Measurements from ENCODE around the gene KLF16.

KLF16 gene

DNA sequence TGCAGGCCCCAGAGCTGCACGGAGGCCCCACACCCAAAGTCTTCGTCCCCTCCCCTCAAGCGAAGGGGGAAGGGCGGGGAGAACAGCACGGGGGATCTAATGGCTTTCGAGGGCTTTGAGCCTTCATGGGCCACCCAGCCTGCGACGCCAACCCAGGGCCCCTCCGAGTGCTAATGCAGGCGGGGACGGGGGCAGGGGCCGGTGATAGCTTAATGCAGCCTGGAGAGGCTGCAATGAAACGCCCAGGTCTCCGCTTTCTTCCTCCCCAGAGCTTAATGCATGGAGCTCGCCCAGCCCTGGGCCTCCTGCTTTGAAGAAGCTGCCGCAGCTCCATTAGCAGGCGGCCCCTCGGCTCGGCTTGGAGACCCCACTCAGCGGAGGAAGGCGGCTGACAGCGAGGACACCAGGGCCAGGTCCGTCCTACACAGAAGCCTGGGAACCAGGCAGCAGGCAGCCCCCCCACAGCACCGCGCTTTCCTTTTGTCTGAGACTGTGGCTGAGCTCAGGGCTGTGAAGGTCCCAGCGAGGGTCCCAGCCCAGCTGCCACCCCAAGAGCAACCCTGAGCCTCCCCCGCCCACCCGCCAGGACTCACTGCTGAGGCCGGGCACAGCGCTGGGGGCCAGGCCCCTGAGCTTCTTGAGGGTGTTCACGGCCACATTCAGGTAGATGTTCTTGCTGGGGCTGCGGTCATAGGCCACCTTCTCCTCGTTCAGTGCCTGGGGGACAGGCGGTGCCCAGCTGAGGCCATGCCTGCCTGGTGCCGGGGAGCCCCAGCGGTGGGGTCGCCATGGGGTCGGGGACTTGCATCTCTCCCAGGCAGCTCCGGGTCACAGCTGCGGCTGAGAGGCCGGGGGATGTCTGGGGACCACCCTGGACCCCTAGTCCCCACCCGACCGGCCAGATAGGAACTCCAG is 43.8 kb downstream of the KLF16 start:
- TF ChIP-seq CTCF (IDR thresholded peaks at IDR 0.05; ENCODE audit: low read depth, low read length) = no peak
- H3K4me3 ChIP-seq (ENCODE audit: low read depth, low read length) = no peak overlapping the region

DNA sequence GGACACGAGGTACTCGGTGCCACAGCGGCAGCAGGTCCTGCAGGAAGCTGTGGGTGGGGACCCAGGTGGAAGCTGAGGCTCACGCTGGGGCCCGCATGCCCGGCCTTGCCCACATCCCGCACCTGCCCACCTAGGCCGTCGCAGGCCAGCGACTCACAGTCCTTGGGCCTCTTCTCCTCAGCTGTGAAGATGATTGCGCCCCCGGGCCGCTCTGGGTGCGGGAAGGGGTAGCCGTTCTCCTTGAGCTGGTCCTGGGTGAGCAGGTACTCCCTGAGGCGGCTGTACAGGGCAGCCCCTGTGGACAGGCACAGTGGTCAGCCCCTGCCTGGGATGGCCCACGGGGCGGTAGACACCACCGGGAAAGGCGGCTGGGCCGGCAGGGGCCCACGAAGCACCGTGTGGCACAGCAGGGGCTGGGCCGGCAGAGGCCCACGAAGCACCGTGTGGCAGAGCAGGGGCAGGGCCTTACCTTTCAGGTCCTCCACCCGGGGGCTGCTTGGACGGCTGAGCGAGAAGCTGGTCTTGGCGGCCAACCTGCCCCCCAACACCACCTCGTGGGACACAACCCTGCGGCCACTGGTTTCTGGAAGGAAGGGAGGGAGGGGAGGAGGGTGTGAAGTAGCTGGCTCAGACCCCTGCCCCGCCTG is 44.7 kb downstream of the KLF16 start:
- TF ChIP-seq CTCF (IDR thresholded peaks at IDR 0.05; ENCODE audit: low read depth, low read length) = no peak
- no peak overlapping the region for H3K4me3 ChIP-seq (ENCODE audit: low read depth, low read length)

- H3K4me3 ChIP-seq (ENCODE audit: low read depth, low read length) = no peak overlapping the region
- no peak for TF ChIP-seq CTCF (IDR thresholded peaks at IDR 0.05; ENCODE audit: low read depth, low read length)
Observed at GRCh38 chr19:1817553-1818179, 45.7 kb downstream of the KLF16 start.

- no peak overlapping the region for H3K4me3 ChIP-seq (ENCODE audit: low read depth, low read length)
- no peak for TF ChIP-seq CTCF (IDR thresholded peaks at IDR 0.05; ENCODE audit: low read depth, low read length)
Observed at GRCh38 chr19:1816530-1817298, 46.7 kb downstream of the KLF16 start.

DNA sequence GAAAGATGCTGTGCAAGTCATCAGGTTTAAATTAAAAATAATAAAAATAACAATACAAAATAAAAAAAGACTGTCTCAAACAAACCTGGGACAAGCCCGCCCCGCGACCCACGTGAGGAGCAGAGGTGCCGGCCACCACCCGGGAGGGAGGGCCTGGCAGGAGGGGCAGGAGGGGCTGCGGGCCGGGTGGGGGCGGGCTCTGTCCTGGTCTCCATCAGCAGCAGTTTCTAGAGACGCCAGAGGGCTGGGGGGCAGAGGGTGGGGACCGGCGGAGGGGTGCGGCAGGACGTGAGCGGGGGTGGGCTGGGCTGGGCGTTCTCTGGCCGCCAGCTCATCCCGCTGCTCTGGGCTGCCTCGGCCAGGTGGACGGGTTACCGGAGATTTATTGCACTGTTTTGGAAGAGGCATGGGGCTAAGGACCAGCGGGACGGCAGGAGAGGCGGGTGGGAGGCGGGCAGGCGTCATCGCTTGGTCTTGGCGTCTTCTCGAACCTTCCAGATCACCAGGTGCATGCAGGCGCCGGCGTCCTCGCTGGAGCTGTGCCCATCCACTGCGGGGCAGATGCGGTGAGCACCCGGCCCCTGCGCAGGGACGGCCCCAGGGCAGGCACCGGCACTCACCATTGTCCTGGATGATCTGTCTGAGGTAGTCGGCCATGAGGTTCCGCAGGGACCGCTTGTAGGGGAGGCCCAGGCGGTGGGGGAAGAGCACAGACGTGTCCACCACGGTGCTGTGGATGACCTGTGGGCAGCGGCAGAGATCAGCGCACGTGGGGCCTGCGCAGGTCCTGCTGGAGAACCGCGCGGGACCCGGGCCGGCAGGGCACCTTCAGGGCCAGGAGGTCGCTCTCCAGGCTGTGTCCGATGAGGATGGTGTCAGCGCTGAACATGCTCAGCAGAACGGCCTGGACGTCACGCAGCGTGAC is 47.5 kb downstream of the KLF16 start:
- no peak overlapping the region for H3K4me3 ChIP-seq (ENCODE audit: low read depth, low read length)
- TF ChIP-seq CTCF (IDR thresholded peaks at IDR 0.05; ENCODE audit: low read depth, low read length) = no peak

- no peak for TF ChIP-seq CTCF (IDR thresholded peaks at IDR 0.05; ENCODE audit: low read depth, low read length)
- no peak overlapping the region for H3K4me3 ChIP-seq (ENCODE audit: low read depth, low read length)
Observed at GRCh38 chr19:1814833-1815604, 48.4 kb downstream of the KLF16 start.

All from WI38 (cell line).